H1 (cell line): ENCODE data around the gene PTPRC. TPM values are rescaled to one million over a fixed set of nuclear protein-coding genes. Genes with fewer than 3 reads are reported as not detected.

Experiments
- CTCF ChIA-PET: fragments of 300-600 bp; sonication (Branson Sonifier 250); formaldehyde crosslinking; loops from one replicate; lab custom pipeline; 2021; ENCODE audit not compliant: partially characterized antibody; lab: Charles Lee
- POLR2A ChIA-PET: fragments of 300-600 bp; sonication (Branson Sonifier 250); formaldehyde crosslinking; loops from one replicate; lab custom pipeline; 2021; ENCODE audit warnings: inconsistent platforms; ENCODE audit not compliant: partially characterized antibody; lab: Charles Lee
- DNase-seq, 2 experiments: peaks; one replicate each; pipeline versions ENCODE4 v3.0.0 to v3.0.0-alpha.2; 2010 to 2022; ENCODE audit warnings: low spot score in 2 of 2, low read depth in 1 of 2, mixed read lengths in 1 of 2
- FAIRE-seq: peaks from 2 replicates; lab custom pipeline; 2011; peaks lifted over from hg19 to GRCh38; lab: Jason Lieb, UNC
- H2AFZ ChIP-seq: 2 replicates; pipeline ENCODE4 v1.8.1; 2012; ENCODE audit warnings: low read length, inconsistent platforms
- H2AK5ac ChIP-seq: 2 replicates; pipeline ENCODE4 v1.6.1; 2013; ENCODE audit warnings: low read depth, low read length
- H2BK120ac ChIP-seq: replicated peaks from 2 replicates; pipeline ENCODE3; 2013; ENCODE audit warnings: low read depth, low read length, inconsistent platforms
- H2BK12ac ChIP-seq: 2 replicates; pipeline ENCODE4 v1.6.1; 2013; ENCODE audit warnings: low read depth, low read length
- H2BK15ac ChIP-seq: 2 replicates; pipeline ENCODE4 v1.6.1; 2013; ENCODE audit warnings: low read length
- H2BK20ac ChIP-seq: 2 replicates; pipeline ENCODE4 v1.6.1; 2013; ENCODE audit warnings: low read length
- H2BK5ac ChIP-seq: 2 replicates; pipeline ENCODE4 v1.6.1; 2013; ENCODE audit warnings: low read depth, low read length
- H3K14ac ChIP-seq: 2 replicates; pipeline ENCODE4 v1.6.1; 2013; ENCODE audit warnings: inconsistent platforms; ENCODE audit not compliant: insufficient read length
- H3K18ac ChIP-seq: 2 replicates; pipeline ENCODE4 v1.6.1; 2013; ENCODE audit warnings: low read length; ENCODE audit errors: extremely low read depth
- H3K23ac ChIP-seq: 2 replicates; pipeline ENCODE4 v1.6.1; 2013; ENCODE audit warnings: inconsistent platforms; ENCODE audit not compliant: insufficient read length
- H3K23me2 ChIP-seq: 2 replicates; pipeline ENCODE4 v1.6.1; 2013; ENCODE audit warnings: low read depth, low read length
- H3K27ac ChIP-seq: 2 replicates; pipeline ENCODE4 v1.6.1; 2011; ENCODE audit warnings: low read depth, low read length, inconsistent platforms
- H3K27me3 ChIP-seq, 4 experiments: replicated peaks in 1 of 4; 1 replicate in 1 of 4; 2 replicates in 3 of 4; pipeline versions ENCODE4 v1.6.1 to v1.8.1; 2011 to 2013; ENCODE audit warnings: low read length in 3 of 4, mild to moderate bottlenecking in 3 of 4, inconsistent platforms in 2 of 4, mixed read lengths in 2 of 4, moderate library complexity in 1 of 4; ENCODE audit not compliant: control insufficient read depth in 3 of 4, insufficient read depth in 3 of 4; ENCODE audit errors: extremely low read depth in 1 of 4
- H3K36me3 ChIP-seq, 4 experiments: 2 replicates each; pipeline versions ENCODE4 v1.6.1 to v1.8.1; 2011 to 2013; ENCODE audit warnings: mild to moderate bottlenecking in 4 of 4, low read length in 3 of 4, moderate library complexity in 2 of 4, control low read depth in 1 of 4, inconsistent platforms in 1 of 4; ENCODE audit not compliant: insufficient read depth in 4 of 4, control insufficient read depth in 2 of 4
- H3K4ac ChIP-seq: replicated peaks from 2 replicates; pipeline ENCODE3; 2013; ENCODE audit warnings: low read length, low read depth, mixed read lengths, inconsistent platforms; ENCODE audit not compliant: insufficient read length
- H3K4me1 ChIP-seq, 4 experiments: replicated peaks in 1 of 4; 1 replicate in 1 of 4; 2 replicates in 3 of 4; pipeline versions ENCODE4 v1.6.1 to v1.8.1; 2011 to 2013; ENCODE audit warnings: low read length in 3 of 4, inconsistent platforms in 2 of 4, mixed read lengths in 1 of 4; ENCODE audit not compliant: insufficient read depth in 4 of 4, control insufficient read depth in 3 of 4
- H3K4me2 ChIP-seq, 2 experiments: 2 replicates each; pipeline versions ENCODE4 v1.6.1 to v1.8.1; 2011 to 2013; ENCODE audit warnings: low read depth in 2 of 2, low read length in 2 of 2, control low read depth in 1 of 2, inconsistent platforms in 1 of 2, mild to moderate bottlenecking in 1 of 2; ENCODE audit not compliant: insufficient read depth in 1 of 2
- H3K4me3 ChIP-seq, 4 experiments: fragments of 200-600, 300-600 bp in 1 of 4; sonication (generic), shearing (Covaris generic), sonication (Bioruptor Twin) in 1 of 4; 2 replicates each; pipeline versions ENCODE4 v1.5.1 to v1.8.1; 2011 to 2016; ENCODE audit warnings: low read length in 4 of 4, low read depth in 3 of 4, control low read depth in 2 of 4, inconsistent platforms in 2 of 4, mild to moderate bottlenecking in 2 of 4, mixed read lengths in 1 of 4, moderate library complexity in 1 of 4; ENCODE audit not compliant: insufficient read depth in 2 of 4; ENCODE audit errors: extremely low read depth in 1 of 4
- H3K56ac ChIP-seq: replicated peaks from 2 replicates; pipeline ENCODE3; 2013; ENCODE audit warnings: low read depth, mild to moderate bottlenecking, mixed read lengths, low read length, inconsistent platforms; ENCODE audit not compliant: insufficient read length
- H3K79me1 ChIP-seq: 2 replicates; pipeline ENCODE4 v1.6.1; 2013; ENCODE audit warnings: low read depth, low read length, control low read depth
- H3K79me2 ChIP-seq, 2 experiments: 2 replicates each; pipeline versions ENCODE4 v1.6.1 to v1.8.1; 2012 to 2013; ENCODE audit warnings: low read length in 2 of 2, mild to moderate bottlenecking in 2 of 2, inconsistent platforms in 1 of 2; ENCODE audit not compliant: insufficient read depth in 2 of 2, control insufficient read depth in 1 of 2
- H3K9ac ChIP-seq, 4 experiments: replicated peaks in 1 of 4; 1 replicate in 1 of 4; 2 replicates in 3 of 4; pipeline versions ENCODE4 v1.6.1 to v1.8.1; 2011 to 2013; ENCODE audit warnings: low read depth in 3 of 4, low read length in 3 of 4, control low read depth in 2 of 4, mild to moderate bottlenecking in 2 of 4, moderate library complexity in 2 of 4, inconsistent platforms in 1 of 4; ENCODE audit errors: extremely low read depth in 1 of 4
- H3K9me3 ChIP-seq, 2 experiments: 2 replicates each; pipeline versions ENCODE4 v1.6.1 to v1.8.1; 2012 to 2013; ENCODE audit warnings: mild to moderate bottlenecking in 2 of 2, moderate library complexity in 2 of 2, control low read depth in 1 of 2, inconsistent platforms in 1 of 2, low read depth in 1 of 2, low read length in 1 of 2, mixed read lengths in 1 of 2; ENCODE audit not compliant: insufficient read depth in 2 of 2
- H4K20me1 ChIP-seq, 2 experiments: replicated peaks in 1 of 2; 2 replicates each; pipeline versions ENCODE3 to v1.8.1; 2011 to 2013; ENCODE audit warnings: inconsistent platforms in 2 of 2, low read length in 2 of 2, mild to moderate bottlenecking in 1 of 2; ENCODE audit not compliant: insufficient read depth in 2 of 2, control insufficient read depth in 1 of 2
- H4K5ac ChIP-seq: 2 replicates; pipeline ENCODE4 v1.6.1; 2013; ENCODE audit warnings: low read length, low read depth, mixed read lengths, inconsistent platforms; ENCODE audit not compliant: insufficient read length
- H4K8ac ChIP-seq: 2 replicates; pipeline ENCODE4 v1.8.0; 2013; ENCODE audit warnings: mild to moderate bottlenecking, moderate library complexity, low read length, inconsistent platforms; ENCODE audit not compliant: insufficient read depth; ENCODE audit errors: extremely low read depth
- H4K91ac ChIP-seq: replicated peaks from 2 replicates; pipeline ENCODE3; 2013; ENCODE audit warnings: low read length, mixed read lengths, inconsistent platforms; ENCODE audit not compliant: insufficient read length
- WGBS, 2 experiments: shearing (Covaris generic) in 1 of 2; methylation state at CpG; one replicate each; pipeline versions ENCODE4 v1.1.6 to v1.1.7; 2013 to 2015; ENCODE audit warnings: low lambda C conversion rate in 2 of 2, mixed read lengths in 2 of 2, inconsistent platforms in 1 of 2, low coverage in 1 of 2, missing lambda C conversion rate in 1 of 2; ENCODE audit not compliant: insufficient replicate concordance in 2 of 2, insufficient coverage in 1 of 2, insufficient read length in 1 of 2; ENCODE audit errors: extremely low coverage in 1 of 2, missing lambda C conversion rate in 1 of 2; 5-methylcytosine and 5-hydroxymethylcytosine counted together
- polyA plus RNA-seq, 7 experiments: library from polyadenylated mRNA; depleted of rRNA in 3 of 7; stranded (reverse) in 5 of 7; unstranded in 2 of 7; fragments of >200 nt in 5 of 7; fragments of 200-250 nt in 2 of 7; gene quantifications; 1 replicate in 5 of 7; 2 replicates in 1 of 7; 4 replicates in 1 of 7; pipeline versions ENCODE4 v1.2.1 to v1.2.3, GENCODE V29; 2011 to 2013; ENCODE audit warnings: missing spikeins in 2 of 7, mixed read lengths in 2 of 7
- total RNA-seq: library from RNA; stranded (reverse); fragmentation: NEBNext Ultra II Directional; extraction: Animal tissue kit (Norgen Biotek cat#: 25700); gene quantifications from 2 replicates; pipeline ENCODE4 v1.2.1, GENCODE V29; 2021
- TF ChIP-seq, protein P1 (sequence below): IDR thresholded peaks from 2 replicates; pipeline ENCODE4 v1.6.1; 2012; ENCODE audit warnings: inconsistent platforms

Gene PTPRC
- total and polyA plus RNA-seq, 2 of the 8 experiments (the other 6 are each of a cell fraction or from before 2014, with no cell fraction given), result 0.05 TPM; not detected in 1

DNA sequence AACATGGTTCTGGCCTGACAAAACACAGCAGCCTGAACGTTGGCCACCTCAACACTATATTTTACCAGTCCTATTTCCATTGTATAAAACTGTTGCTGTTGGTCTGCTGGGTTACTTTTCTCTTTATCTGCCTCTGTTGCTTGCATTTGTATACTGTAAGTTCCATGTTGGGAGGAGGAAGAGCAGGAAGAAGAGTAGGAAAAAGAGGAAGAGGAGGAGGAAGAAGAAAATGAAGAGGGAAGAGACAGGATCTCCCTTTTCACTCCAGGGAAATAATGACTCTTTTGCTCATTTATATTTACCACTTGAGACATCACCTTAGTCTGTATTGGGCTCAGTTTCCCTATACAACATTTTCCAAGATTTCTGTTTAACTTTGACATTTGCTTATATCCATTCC, 134.2 kb downstream of the PTPRC start:
- no peak overlapping the region for H2AFZ ChIP-seq
- FAIRE-seq, result no peak

More for the DNA sequence above, 134.2 kb downstream of the PTPRC start:
- Histone ChIP-seq H3K23me2 (no peaks in the 10 kb centered on the region), H3K9ac (no peak overlapping the region), H2BK15ac (no peak overlapping the region), H3K4ac (no peak overlapping the region), H3K23ac (no peak overlapping the region), H3K27ac (no peak overlapping the region), H2AK5ac (no peak overlapping the region), H3K79me2 (no peaks in the 10 kb centered on the region), H2BK20ac (no peak overlapping the region), H3K56ac (no peak overlapping the region), H4K20me1 (no peaks in the 10 kb centered on the region), H3K9me3 (no peaks in the 10 kb centered on the region), H3K14ac (no peak overlapping the region), H3K4me1 (peaks cover 0 to 5% (median 0%) of the 10 kb centered on the region in 4 experiments; a peak in 3 of 7 replicates), H3K27me3 (no peaks in the 10 kb centered on the region), H3K79me1 (no peaks in the 10 kb centered on the region), H3K18ac (no peak overlapping the region), H4K8ac (no peak overlapping the region), H4K91ac (no peak overlapping the region), H2BK12ac (no peak overlapping the region), H3K4me3 (no peak overlapping the region), H4K5ac (no peak overlapping the region), H2BK5ac (no peak overlapping the region), H2BK120ac (no peak overlapping the region), H3K36me3 (no peaks in the 10 kb centered on the region), H3K4me2 (no peak overlapping the region)
- 93% methylated on average over 1 of the region's 1 CpG; no CpG with 5 or more reads in 1 of the 2 experiments for WGBS, 2 experiments
- no peak for DNase-seq
- ChIA-PET CTCF (interaction anchor here (1.1 to 1.9 kb wide), 6 partner anchors 13 to 691 kb away, joined by 3 to 7 read pairs (median 4); no protein-coding TSS in a partner anchor), POLR2A (no interaction called here)
- TF ChIP-seq, protein P1, sequence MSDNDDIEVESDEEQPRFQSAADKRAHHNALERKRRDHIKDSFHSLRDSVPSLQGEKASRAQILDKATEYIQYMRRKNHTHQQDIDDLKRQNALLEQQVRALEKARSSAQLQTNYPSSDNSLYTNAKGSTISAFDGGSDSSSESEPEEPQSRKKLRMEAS, result no peak
